ENCODE results near the gene FNDC1.
"Not testable (repeated sequence)": the region's sequence is repeated elsewhere in the genome, so short reads cannot be mapped to it uniquely, and the experiment has no call there.

The FNDC1 gene

DNA sequence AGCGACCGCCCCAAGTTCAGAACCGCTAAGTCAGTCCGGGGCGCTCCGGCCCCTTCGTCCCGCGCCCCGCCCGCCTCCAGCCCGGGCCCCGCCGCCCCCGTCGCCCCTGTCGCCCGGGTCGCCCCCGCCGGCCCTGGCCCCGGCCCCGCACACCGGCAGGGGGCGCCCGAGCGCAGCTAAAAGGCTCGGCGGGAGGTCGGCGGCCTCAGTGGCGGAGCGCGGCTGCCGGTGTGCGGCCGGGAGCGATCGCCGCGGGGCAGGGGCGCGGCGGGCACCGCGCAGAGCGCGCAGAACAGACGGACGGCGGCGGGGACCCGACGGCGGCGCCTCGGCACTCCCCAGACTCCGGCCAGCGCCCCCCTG lies at the start of gene FNDC1:
FNDC1 (plus strand) TSS at position 208 of the 363 bp plus-strand sequence. CDS start 197 bp downstream, outside the sequence.
- H3K27ac ChIP-seq: no peak within 1 kb of the TSS
- TF ChIP-seq, protein P1, sequence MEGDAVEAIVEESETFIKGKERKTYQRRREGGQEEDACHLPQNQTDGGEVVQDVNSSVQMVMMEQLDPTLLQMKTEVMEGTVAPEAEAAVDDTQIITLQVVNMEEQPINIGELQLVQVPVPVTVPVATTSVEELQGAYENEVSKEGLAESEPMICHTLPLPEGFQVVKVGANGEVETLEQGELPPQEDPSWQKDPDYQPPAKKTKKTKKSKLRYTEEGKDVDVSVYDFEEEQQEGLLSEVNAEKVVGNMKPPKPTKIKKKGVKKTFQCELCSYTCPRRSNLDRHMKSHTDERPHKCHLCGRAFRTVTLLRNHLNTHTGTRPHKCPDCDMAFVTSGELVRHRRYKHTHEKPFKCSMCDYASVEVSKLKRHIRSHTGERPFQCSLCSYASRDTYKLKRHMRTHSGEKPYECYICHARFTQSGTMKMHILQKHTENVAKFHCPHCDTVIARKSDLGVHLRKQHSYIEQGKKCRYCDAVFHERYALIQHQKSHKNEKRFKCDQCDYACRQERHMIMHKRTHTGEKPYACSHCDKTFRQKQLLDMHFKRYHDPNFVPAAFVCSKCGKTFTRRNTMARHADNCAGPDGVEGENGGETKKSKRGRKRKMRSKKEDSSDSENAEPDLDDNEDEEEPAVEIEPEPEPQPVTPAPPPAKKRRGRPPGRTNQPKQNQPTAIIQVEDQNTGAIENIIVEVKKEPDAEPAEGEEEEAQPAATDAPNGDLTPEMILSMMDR (IDR thresholded peaks at IDR 0.05): peak; percentile 76
- TF ChIP-seq ZFX (IDR thresholded peaks at IDR 0.05; ENCODE audit: borderline replicate concordance): no peak

DNA sequence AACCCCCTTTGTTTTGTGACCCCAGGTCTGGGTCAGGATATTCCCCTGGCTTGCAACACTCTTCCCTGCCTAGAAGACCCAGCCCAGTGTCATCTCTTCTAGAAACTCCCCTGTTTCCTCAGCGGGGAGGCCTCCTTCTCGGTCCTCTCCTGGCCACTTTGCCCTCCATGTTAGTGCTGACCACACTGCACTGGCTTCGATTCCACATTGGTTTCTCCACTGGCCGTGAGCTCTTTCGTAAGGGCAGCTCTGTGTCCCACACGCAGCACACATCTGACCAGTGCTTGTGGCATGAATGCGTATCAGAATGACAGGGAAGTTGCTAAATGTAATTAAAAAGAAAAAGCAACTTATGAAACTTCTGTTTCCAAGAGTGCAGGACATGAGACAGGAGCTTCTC lies 49.4 kb upstream of the FNDC1 start:
- no peak overlapping the region for H3K27ac ChIP-seq
- TF ChIP-seq, protein P1 (IDR thresholded peaks at IDR 0.05): no peak
- no peak for TF ChIP-seq ZFX (IDR thresholded peaks at IDR 0.05; ENCODE audit: borderline replicate concordance)

DNA sequence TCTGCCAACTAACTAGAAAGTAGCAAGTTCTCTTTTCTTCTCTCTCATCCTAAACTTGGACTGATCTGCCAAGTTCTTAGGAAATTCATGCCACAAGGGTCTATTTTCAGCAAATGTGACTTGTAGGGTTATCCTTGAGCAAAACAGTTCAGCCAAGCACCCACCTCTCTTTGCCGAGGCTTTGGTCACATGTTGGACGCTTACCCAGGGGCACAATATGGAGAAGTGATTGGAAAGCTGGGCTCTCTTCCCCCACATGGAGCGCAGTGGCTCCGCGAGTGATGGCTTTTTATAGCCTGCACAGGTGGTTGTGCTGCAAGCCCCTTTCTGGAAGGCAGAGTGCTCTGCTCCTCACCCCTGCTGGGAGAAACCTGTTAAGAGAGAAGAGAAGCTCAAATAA lies 47.7 kb upstream of the FNDC1 start:
- H3K27ac ChIP-seq: no peak overlapping the region
- no peak for TF ChIP-seq ZFX (IDR thresholded peaks at IDR 0.05; ENCODE audit: borderline replicate concordance)
- TF ChIP-seq, protein P1 (IDR thresholded peaks at IDR 0.05): no peak

DNA sequence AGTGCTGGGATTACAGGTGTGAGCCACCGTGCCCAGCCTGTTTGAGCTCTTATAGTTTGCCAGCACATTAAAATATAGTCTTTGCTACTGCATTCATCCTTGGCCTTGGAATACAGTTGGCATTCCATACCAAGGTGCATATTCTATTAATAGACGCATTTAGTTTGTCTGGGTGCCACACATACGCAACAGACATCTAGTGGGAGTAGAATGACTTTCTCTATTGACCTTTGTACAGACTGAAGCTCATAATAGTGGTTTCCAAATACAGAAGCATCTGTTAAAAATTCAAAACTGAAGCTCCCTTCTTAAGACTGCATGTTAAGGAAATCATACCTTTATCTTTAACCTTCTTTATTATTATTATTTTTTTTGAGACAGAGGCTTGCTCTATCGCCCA lies 46.7 kb upstream of the FNDC1 start:
- H3K27ac ChIP-seq: no peak overlapping the region
- no peak for TF ChIP-seq ZFX (IDR thresholded peaks at IDR 0.05; ENCODE audit: borderline replicate concordance)
- TF ChIP-seq, protein P1 (IDR thresholded peaks at IDR 0.05): no peak

DNA sequence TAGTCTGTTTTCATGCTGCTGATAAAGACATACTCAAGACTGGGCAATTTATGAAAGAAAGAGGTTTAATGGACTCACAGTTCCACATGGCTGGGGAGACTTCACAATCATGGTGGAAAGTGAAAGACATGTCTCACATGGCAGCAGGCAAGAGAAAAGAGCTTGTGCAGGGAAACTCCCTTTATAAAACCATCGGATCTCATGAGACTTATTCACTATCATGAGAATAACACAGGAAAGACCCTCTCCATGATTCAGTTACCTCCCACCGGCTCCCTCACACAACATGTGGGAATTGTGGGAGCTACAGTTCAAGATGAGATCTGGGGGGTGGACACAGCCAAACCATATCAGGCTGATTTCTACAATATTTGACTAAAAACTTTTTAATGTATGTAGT lies 45.4 kb upstream of the FNDC1 start:
- not testable (repeated sequence) for H3K27ac ChIP-seq

DNA sequence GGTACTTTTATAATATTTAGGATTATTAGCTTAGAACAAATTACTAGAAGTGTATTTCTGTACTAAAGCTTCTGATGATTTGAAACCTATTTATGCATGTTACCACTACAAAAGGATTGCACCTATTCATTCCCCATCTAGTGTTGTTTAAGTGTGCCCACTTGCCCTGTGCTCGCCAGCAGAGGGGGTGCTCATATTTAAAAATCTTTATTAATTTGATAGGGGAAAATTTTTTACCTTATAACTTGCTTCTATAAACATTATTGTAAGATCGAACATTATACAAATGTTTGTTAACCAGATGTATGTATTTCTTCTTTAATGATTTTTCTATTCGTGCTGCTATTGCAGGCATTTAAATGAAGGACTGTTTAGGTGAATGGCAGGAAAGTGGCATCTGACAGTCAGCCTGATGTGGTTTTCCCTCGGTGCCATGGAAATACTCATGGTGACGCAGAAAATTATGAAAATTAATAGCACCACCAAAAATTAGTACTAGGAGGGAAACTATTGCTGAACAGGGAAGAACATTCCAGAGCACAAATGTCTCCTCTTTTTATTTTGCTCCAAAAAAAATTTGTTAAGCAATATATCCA lies 44.1 kb upstream of the FNDC1 start:
- TF ChIP-seq, protein P1 (IDR thresholded peaks at IDR 0.05): peak; percentile 37
- TF ChIP-seq ZFX (IDR thresholded peaks at IDR 0.05; ENCODE audit: borderline replicate concordance): no peak
- H3K27ac ChIP-seq: no peak overlapping the region

DNA sequence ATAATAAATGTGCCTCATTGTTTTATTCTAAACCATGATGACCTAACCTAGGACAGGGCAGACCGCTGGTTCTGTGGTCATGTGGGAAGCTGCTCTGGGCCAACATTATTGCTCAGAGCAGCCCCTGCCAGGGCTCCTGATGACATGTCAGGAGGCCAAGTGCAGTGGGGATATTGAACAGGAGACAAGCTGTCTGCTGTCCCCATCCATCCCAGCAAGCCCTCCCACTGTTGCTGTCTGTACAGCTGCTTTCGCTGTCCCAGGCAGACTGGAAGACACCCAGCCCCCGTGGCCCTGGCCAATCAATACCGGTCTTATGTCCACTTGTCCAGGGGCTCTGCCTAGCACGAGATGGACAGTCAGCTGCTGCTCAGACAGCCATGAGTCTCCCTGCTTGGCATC lies 43.2 kb upstream of the FNDC1 start:
- H3K27ac ChIP-seq: no peak overlapping the region
- no peak for TF ChIP-seq ZFX (IDR thresholded peaks at IDR 0.05; ENCODE audit: borderline replicate concordance)
- TF ChIP-seq, protein P1 (IDR thresholded peaks at IDR 0.05): no peak

DNA sequence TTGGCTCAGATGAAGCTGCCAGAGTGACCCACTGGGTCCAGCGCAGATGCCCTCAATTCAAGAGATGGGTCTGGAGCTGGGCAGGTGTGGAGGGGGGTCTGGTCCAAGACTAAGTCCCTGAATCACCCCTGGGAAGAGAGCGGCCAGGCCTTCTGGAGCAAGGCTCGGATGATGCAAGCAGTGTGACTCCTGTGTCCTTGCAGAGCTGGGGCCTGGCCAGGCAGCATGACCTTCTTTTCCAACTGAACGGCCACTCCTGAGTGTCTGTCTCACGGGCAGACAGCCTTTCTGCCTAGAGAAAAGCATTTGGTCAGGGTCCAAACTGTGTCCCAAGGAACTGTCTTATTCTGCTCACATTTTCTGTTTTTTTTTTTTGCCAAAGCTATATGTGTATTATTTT lies 42.6 kb upstream of the FNDC1 start:
- no peak overlapping the region for H3K27ac ChIP-seq
- no peak for TF ChIP-seq ZFX (IDR thresholded peaks at IDR 0.05; ENCODE audit: borderline replicate concordance)
- TF ChIP-seq, protein P1 (IDR thresholded peaks at IDR 0.05): no peak
